H1 (cell line): ENCODE results near the gene SUPT20H. TPM values are rescaled to one million over a fixed set of nuclear protein-coding genes. Genes with fewer than 3 reads are reported as not detected.

Experiments
- CTCF ChIA-PET: fragments of 300-600 bp; sonication (Branson Sonifier 250); formaldehyde crosslinking; loops from one replicate; lab custom pipeline; 2021; ENCODE audit not compliant: partially characterized antibody; lab: Charles Lee
- POLR2A ChIA-PET: fragments of 300-600 bp; sonication (Branson Sonifier 250); formaldehyde crosslinking; loops from one replicate; lab custom pipeline; 2021; ENCODE audit warnings: inconsistent platforms; ENCODE audit not compliant: partially characterized antibody; lab: Charles Lee
- DNase-seq, 2 experiments: peaks; one replicate each; pipeline versions ENCODE4 v3.0.0 to v3.0.0-alpha.2; 2010 to 2022; ENCODE audit warnings: low spot score in 2 of 2, low read depth in 1 of 2, mixed read lengths in 1 of 2
- FAIRE-seq: peaks from 2 replicates; lab custom pipeline; 2011; peaks lifted over from hg19 to GRCh38; lab: Jason Lieb, UNC
- H2AFZ ChIP-seq: 2 replicates; pipeline ENCODE4 v1.8.1; 2012; ENCODE audit warnings: low read length, inconsistent platforms
- H2AK5ac ChIP-seq: 2 replicates; pipeline ENCODE4 v1.6.1; 2013; ENCODE audit warnings: low read depth, low read length
- H2BK120ac ChIP-seq: replicated peaks from 2 replicates; pipeline ENCODE3; 2013; ENCODE audit warnings: low read depth, low read length, inconsistent platforms
- H2BK12ac ChIP-seq: 2 replicates; pipeline ENCODE4 v1.6.1; 2013; ENCODE audit warnings: low read depth, low read length
- H2BK15ac ChIP-seq: 2 replicates; pipeline ENCODE4 v1.6.1; 2013; ENCODE audit warnings: low read length
- H2BK20ac ChIP-seq: 2 replicates; pipeline ENCODE4 v1.6.1; 2013; ENCODE audit warnings: low read length
- H2BK5ac ChIP-seq: 2 replicates; pipeline ENCODE4 v1.6.1; 2013; ENCODE audit warnings: low read depth, low read length
- H3K14ac ChIP-seq: 2 replicates; pipeline ENCODE4 v1.6.1; 2013; ENCODE audit warnings: inconsistent platforms; ENCODE audit not compliant: insufficient read length
- H3K18ac ChIP-seq: 2 replicates; pipeline ENCODE4 v1.6.1; 2013; ENCODE audit warnings: low read length; ENCODE audit errors: extremely low read depth
- H3K23ac ChIP-seq: 2 replicates; pipeline ENCODE4 v1.6.1; 2013; ENCODE audit warnings: inconsistent platforms; ENCODE audit not compliant: insufficient read length
- H3K23me2 ChIP-seq: 2 replicates; pipeline ENCODE4 v1.6.1; 2013; ENCODE audit warnings: low read depth, low read length
- H3K27ac ChIP-seq: 2 replicates; pipeline ENCODE4 v1.6.1; 2011; ENCODE audit warnings: low read depth, low read length, inconsistent platforms
- H3K27me3 ChIP-seq, 4 experiments: replicated peaks in 1 of 4; 1 replicate in 1 of 4; 2 replicates in 3 of 4; pipeline versions ENCODE4 v1.6.1 to v1.8.1; 2011 to 2013; ENCODE audit warnings: low read length in 3 of 4, mild to moderate bottlenecking in 3 of 4, inconsistent platforms in 2 of 4, mixed read lengths in 2 of 4, moderate library complexity in 1 of 4; ENCODE audit not compliant: control insufficient read depth in 3 of 4, insufficient read depth in 3 of 4; ENCODE audit errors: extremely low read depth in 1 of 4
- H3K36me3 ChIP-seq, 4 experiments: 2 replicates each; pipeline versions ENCODE4 v1.6.1 to v1.8.1; 2011 to 2013; ENCODE audit warnings: mild to moderate bottlenecking in 4 of 4, low read length in 3 of 4, moderate library complexity in 2 of 4, control low read depth in 1 of 4, inconsistent platforms in 1 of 4; ENCODE audit not compliant: insufficient read depth in 4 of 4, control insufficient read depth in 2 of 4
- H3K4ac ChIP-seq: replicated peaks from 2 replicates; pipeline ENCODE3; 2013; ENCODE audit warnings: low read length, low read depth, mixed read lengths, inconsistent platforms; ENCODE audit not compliant: insufficient read length
- H3K4me1 ChIP-seq, 4 experiments: replicated peaks in 1 of 4; 1 replicate in 1 of 4; 2 replicates in 3 of 4; pipeline versions ENCODE4 v1.6.1 to v1.8.1; 2011 to 2013; ENCODE audit warnings: low read length in 3 of 4, inconsistent platforms in 2 of 4, mixed read lengths in 1 of 4; ENCODE audit not compliant: insufficient read depth in 4 of 4, control insufficient read depth in 3 of 4
- H3K4me2 ChIP-seq, 2 experiments: 2 replicates each; pipeline versions ENCODE4 v1.6.1 to v1.8.1; 2011 to 2013; ENCODE audit warnings: low read depth in 2 of 2, low read length in 2 of 2, control low read depth in 1 of 2, inconsistent platforms in 1 of 2, mild to moderate bottlenecking in 1 of 2; ENCODE audit not compliant: insufficient read depth in 1 of 2
- H3K4me3 ChIP-seq, 4 experiments: fragments of 200-600, 300-600 bp in 1 of 4; sonication (generic), shearing (Covaris generic), sonication (Bioruptor Twin) in 1 of 4; 2 replicates each; pipeline versions ENCODE4 v1.5.1 to v1.8.1; 2011 to 2016; ENCODE audit warnings: low read length in 4 of 4, low read depth in 3 of 4, control low read depth in 2 of 4, inconsistent platforms in 2 of 4, mild to moderate bottlenecking in 2 of 4, mixed read lengths in 1 of 4, moderate library complexity in 1 of 4; ENCODE audit not compliant: insufficient read depth in 2 of 4; ENCODE audit errors: extremely low read depth in 1 of 4
- H3K56ac ChIP-seq: replicated peaks from 2 replicates; pipeline ENCODE3; 2013; ENCODE audit warnings: low read depth, mild to moderate bottlenecking, mixed read lengths, low read length, inconsistent platforms; ENCODE audit not compliant: insufficient read length
- H3K79me1 ChIP-seq: 2 replicates; pipeline ENCODE4 v1.6.1; 2013; ENCODE audit warnings: low read depth, low read length, control low read depth
- H3K79me2 ChIP-seq, 2 experiments: 2 replicates each; pipeline versions ENCODE4 v1.6.1 to v1.8.1; 2012 to 2013; ENCODE audit warnings: low read length in 2 of 2, mild to moderate bottlenecking in 2 of 2, inconsistent platforms in 1 of 2; ENCODE audit not compliant: insufficient read depth in 2 of 2, control insufficient read depth in 1 of 2
- H3K9ac ChIP-seq, 4 experiments: replicated peaks in 1 of 4; 1 replicate in 1 of 4; 2 replicates in 3 of 4; pipeline versions ENCODE4 v1.6.1 to v1.8.1; 2011 to 2013; ENCODE audit warnings: low read depth in 3 of 4, low read length in 3 of 4, control low read depth in 2 of 4, mild to moderate bottlenecking in 2 of 4, moderate library complexity in 2 of 4, inconsistent platforms in 1 of 4; ENCODE audit errors: extremely low read depth in 1 of 4
- H3K9me3 ChIP-seq, 2 experiments: 2 replicates each; pipeline versions ENCODE4 v1.6.1 to v1.8.1; 2012 to 2013; ENCODE audit warnings: mild to moderate bottlenecking in 2 of 2, moderate library complexity in 2 of 2, control low read depth in 1 of 2, inconsistent platforms in 1 of 2, low read depth in 1 of 2, low read length in 1 of 2, mixed read lengths in 1 of 2; ENCODE audit not compliant: insufficient read depth in 2 of 2
- H4K20me1 ChIP-seq, 2 experiments: replicated peaks in 1 of 2; 2 replicates each; pipeline versions ENCODE3 to v1.8.1; 2011 to 2013; ENCODE audit warnings: inconsistent platforms in 2 of 2, low read length in 2 of 2, mild to moderate bottlenecking in 1 of 2; ENCODE audit not compliant: insufficient read depth in 2 of 2, control insufficient read depth in 1 of 2
- H4K5ac ChIP-seq: 2 replicates; pipeline ENCODE4 v1.6.1; 2013; ENCODE audit warnings: low read length, low read depth, mixed read lengths, inconsistent platforms; ENCODE audit not compliant: insufficient read length
- H4K8ac ChIP-seq: 2 replicates; pipeline ENCODE4 v1.8.0; 2013; ENCODE audit warnings: mild to moderate bottlenecking, moderate library complexity, low read length, inconsistent platforms; ENCODE audit not compliant: insufficient read depth; ENCODE audit errors: extremely low read depth
- H4K91ac ChIP-seq: replicated peaks from 2 replicates; pipeline ENCODE3; 2013; ENCODE audit warnings: low read length, mixed read lengths, inconsistent platforms; ENCODE audit not compliant: insufficient read length
- WGBS, 2 experiments: shearing (Covaris generic) in 1 of 2; methylation state at CpG; one replicate each; pipeline versions ENCODE4 v1.1.6 to v1.1.7; 2013 to 2015; ENCODE audit warnings: low lambda C conversion rate in 2 of 2, mixed read lengths in 2 of 2, inconsistent platforms in 1 of 2, low coverage in 1 of 2, missing lambda C conversion rate in 1 of 2; ENCODE audit not compliant: insufficient replicate concordance in 2 of 2, insufficient coverage in 1 of 2, insufficient read length in 1 of 2; ENCODE audit errors: extremely low coverage in 1 of 2, missing lambda C conversion rate in 1 of 2; 5-methylcytosine and 5-hydroxymethylcytosine counted together
- polyA plus RNA-seq, 7 experiments: library from polyadenylated mRNA; depleted of rRNA in 3 of 7; stranded (reverse) in 5 of 7; unstranded in 2 of 7; fragments of >200 nt in 5 of 7; fragments of 200-250 nt in 2 of 7; gene quantifications; 1 replicate in 5 of 7; 2 replicates in 1 of 7; 4 replicates in 1 of 7; pipeline versions ENCODE4 v1.2.1 to v1.2.3, GENCODE V29; 2011 to 2013; ENCODE audit warnings: missing spikeins in 2 of 7, mixed read lengths in 2 of 7
- total RNA-seq: library from RNA; stranded (reverse); fragmentation: NEBNext Ultra II Directional; extraction: Animal tissue kit (Norgen Biotek cat#: 25700); gene quantifications from 2 replicates; pipeline ENCODE4 v1.2.1, GENCODE V29; 2021
- TF ChIP-seq, protein P1 (sequence below): IDR thresholded peaks from 2 replicates; pipeline ENCODE4 v1.6.1; 2011; ENCODE audit warnings: low read length, improper control_type of control experiment

The SUPT20H gene
- total and polyA plus RNA-seq, 2 of the 8 experiments (the other 6 are each of a cell fraction or from before 2014, with no cell fraction given) = 69.2 to 75.1 TPM

DNA sequence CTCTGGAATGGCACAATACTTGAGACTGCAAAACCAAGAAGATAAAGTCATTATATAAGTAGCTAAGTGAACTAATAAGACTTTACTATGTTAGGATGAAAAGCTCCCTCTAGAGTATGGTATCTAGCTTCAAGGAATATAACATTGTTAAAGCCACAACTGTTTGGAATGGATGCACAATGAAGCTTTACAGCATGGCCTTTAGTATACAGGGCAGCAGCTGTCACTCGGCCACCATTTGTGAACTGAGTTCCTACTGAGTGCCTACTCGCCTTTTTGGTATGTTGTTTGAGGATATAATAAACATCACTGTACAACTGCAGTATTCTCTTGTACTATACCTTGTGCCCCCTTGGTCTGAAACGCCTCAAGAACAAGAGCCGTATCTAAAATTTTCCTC, 67.1 kb downstream of the SUPT20H start:
- DNase-seq (no peak), FAIRE-seq (no peak)
- TF ChIP-seq, protein P1, sequence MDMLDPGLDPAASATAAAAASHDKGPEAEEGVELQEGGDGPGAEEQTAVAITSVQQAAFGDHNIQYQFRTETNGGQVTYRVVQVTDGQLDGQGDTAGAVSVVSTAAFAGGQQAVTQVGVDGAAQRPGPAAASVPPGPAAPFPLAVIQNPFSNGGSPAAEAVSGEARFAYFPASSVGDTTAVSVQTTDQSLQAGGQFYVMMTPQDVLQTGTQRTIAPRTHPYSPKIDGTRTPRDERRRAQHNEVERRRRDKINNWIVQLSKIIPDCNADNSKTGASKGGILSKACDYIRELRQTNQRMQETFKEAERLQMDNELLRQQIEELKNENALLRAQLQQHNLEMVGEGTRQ = no peak
- H2BK20ac ChIP-seq = no peak overlapping the region
- no peak overlapping the region for H4K8ac ChIP-seq
- no peak overlapping the region for H2AK5ac ChIP-seq
- no peak overlapping the region for H3K9ac ChIP-seq
- no peaks in the 10 kb centered on the region; the same call in 1 of the 2 replicates for H3K79me1 ChIP-seq
- H2BK120ac ChIP-seq = no peak overlapping the region
- no peak overlapping the region for H3K14ac ChIP-seq
- H3K18ac ChIP-seq = no peak overlapping the region
- peaks cover 0 to 2% of the 10 kb centered on the region in 2 experiments for H4K20me1 ChIP-seq
- WGBS, 2 experiments = 85% methylated on average over 4 of the region's 4 CpGs; no CpG with 5 or more reads in 1 of the 2 experiments
- H2BK15ac ChIP-seq = no peak overlapping the region
- peaks cover 4 to 69% (median 38%) of the 10 kb centered on the region in 4 experiments; a peak in 6 of 8 replicates for H3K36me3 ChIP-seq
- H3K4me2 ChIP-seq = no peak overlapping the region
- no peak overlapping the region for H3K4me3 ChIP-seq
- H4K5ac ChIP-seq = no peak overlapping the region
- no peak overlapping the region for H2BK12ac ChIP-seq
- no peak overlapping the region for H3K4ac ChIP-seq
- no peak overlapping the region for H3K23ac ChIP-seq
- H3K56ac ChIP-seq = no peak overlapping the region
- H3K9me3 ChIP-seq = no peaks in the 10 kb centered on the region
- CTCF ChIA-PET = interaction anchor here (0.6 to 3.1 kb wide), 3 partner anchors 9 to 154 kb away, joined by 3 to 19 read pairs (median 5); no protein-coding TSS in a partner anchor
- POLR2A ChIA-PET = interaction anchor here (0.9 to 1.3 kb wide), 2 partner anchors 9 to 16 kb away, joined by 3 to 4 read pairs; no protein-coding TSS in a partner anchor
- no peaks in the 10 kb centered on the region for H3K23me2 ChIP-seq
- no peak overlapping the region for H2AFZ ChIP-seq
- H3K27me3 ChIP-seq = no peaks in the 10 kb centered on the region
- peaks cover 0 to 23% of the 10 kb centered on the region in 2 experiments; a peak in 3 of 4 replicates for H3K79me2 ChIP-seq
- no peaks in the 10 kb centered on the region for H3K4me1 ChIP-seq
- H3K27ac ChIP-seq = no peak overlapping the region
- H4K91ac ChIP-seq = no peak overlapping the region
- H2BK5ac ChIP-seq = no peak overlapping the region
